Stimulated activated CD4-positive, alpha-beta T cell treated with anti-CD3 and anti-CD28 coated beads, Interleukin-4, amount 100 ng/mL, for 4 hours (primary cell): ENCODE results near the gene TRABD2B.

Experiments used
- DNase-seq, 2 experiments: peaks; one replicate each; pipeline ENCODE4 v3.0.0-alpha.2; 2020

The TRABD2B gene

GRCh38 chr1:47843781-47844557 lies 153.2 kb downstream of the TRABD2B start:
- DNase-seq: no peak

DNA sequence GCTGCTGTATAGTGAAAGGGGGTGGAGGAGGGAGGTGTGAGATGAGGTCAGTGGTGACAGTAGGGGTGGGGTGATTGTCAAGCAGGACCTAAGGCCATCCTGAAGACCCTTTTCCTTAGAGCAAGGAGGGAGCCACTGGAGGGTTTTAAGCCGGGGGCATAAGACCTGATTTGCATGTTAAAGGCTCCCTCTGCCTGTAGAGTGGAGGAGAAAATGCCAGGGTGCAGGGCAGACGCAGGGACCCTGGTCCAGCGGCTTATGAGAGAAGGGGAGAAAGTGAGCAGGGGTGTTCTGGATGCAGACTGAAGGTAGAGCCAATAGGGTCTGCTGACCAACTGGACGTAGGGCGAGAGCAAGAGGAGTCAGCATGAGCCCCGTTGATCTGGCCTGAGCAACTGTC lies 154.1 kb downstream of the TRABD2B start:
- no peak for DNase-seq

DNA sequence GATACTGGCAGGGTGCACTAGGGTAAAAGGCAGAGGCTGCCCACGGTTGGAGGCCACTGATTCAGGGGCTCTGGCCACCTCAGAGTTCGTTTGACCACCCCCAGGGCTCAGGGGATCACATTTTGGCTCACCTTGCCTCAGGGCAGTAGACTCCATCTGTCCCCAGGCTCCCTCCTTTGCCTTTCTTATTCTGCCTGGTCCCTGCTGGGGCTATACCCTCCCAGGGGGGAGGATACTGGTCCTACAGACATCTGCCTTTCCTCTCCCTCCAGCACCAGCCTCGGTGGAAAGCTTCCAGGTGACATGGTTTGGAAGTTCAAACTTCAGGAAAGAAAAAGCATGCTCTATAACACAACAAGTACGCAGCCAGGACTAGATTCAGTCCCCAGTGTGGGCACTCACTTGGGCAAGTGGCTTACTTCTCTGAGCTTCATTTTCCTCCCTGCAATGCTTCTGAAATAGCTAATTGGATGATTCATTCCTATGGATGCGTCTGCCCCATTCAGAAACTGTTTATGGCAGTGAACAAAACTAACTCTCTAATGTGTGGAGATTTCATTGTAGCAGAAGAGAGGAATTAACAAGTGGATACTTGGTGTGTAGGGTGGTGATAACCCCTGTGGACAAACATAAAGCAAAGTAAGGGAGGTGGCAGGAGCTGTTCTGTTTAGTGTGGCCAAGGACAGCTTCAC lies 154.8 kb downstream of the TRABD2B start:
- no peak for DNase-seq

- no peak for DNase-seq
These were observed 155.8 kb downstream of the TRABD2B start for GRCh38 chr1:47841356-47841755.

DNA sequence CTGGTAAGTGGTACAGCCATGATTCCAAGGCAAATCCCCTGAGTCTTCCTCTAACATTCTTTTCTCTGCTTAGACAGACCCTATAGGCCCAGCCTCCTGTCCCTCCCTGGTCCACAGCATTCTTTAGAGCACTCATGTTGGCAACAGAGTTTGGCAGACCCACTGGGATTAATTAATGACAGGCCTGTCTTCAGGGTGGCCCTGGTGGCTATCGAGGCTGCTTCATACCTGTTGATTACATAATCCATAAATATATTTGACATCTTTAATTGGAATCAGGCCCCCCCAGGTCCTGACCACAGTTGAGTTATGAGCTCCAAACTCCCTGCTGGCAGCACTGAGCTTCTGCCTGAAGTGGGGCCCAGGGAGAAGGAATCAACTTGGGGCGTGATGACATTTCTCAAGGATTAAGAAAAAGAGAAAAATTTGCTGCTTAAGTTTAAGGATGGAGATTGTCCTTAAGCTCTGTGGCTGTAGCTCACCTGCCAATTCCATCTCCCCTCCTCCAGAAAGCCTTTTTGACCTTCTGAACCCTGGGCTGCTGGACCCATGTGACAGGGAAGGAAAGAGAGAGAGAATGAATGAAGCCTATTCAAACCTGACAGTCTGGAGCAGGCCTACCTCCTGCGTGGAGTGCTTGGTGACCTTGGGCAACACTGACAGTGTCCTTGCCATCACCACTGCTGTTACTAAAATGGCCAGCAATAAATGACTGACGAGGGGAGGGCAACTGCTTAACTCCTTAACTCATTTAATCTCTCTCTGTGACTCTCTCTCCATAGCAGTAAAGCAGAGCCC lies 156.6 kb downstream of the TRABD2B start:
- DNase-seq: no peak

DNA sequence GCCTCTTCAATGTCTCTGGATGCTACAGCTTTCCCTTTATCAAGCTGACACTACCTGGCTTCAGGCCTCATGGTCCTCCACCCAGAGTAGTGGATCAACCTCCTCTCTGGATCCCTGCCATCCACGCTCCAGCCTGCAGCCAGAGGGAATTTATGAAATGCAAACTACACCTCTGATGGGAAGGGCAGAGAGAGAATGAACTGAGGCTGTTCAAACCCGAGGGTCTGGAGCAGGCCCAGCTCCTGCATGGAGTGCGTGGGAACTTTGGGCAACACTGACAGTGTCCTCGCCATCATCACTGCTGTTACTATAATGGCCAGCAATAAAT lies 157.8 kb downstream of the TRABD2B start:
- DNase-seq: no peak

DNA sequence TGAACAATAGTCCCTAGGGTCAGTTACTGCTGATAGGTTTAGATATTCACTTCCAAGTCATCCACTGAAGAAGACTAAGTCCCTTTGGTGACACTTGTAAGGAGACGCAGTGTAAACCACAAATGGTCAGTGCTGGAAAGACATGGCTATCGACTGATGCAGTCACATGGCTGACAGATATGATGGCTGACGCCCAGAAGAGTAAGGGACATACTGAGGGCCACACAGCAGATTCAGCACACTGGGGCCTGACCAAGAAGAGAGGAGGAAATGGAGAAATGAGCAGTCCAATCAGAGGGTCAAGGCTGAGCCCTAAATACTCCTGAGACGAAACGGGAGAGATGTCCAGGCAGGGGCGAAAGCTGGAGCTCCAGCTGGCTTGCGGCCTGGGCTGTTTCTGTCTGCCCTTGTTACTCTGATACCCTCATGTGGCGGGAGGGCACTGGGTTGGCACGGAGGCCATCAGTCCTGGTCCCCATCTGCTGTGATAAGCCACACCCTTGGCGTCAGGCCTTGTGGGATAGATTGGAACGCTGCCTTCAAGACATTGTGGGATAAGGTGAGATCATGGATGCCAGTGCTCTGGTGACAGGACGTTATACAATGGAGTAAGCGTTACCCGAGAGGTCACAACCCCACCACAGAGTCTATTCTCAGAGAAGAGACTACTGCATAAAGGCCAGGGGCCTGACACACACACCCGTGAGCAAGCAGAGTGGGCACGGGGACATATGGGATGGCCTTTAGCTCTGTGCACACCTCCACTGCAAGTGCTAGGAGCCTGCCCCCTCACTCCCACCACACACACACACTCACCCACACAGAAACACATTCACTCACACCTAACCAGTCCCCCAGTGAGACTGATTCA lies 158.4 kb downstream of the TRABD2B start:
- DNase-seq: no peak

GRCh38 chr1:47837866-47838561 lies 159.2 kb downstream of the TRABD2B start:
- no peak for DNase-seq

GRCh38 chr1:47837056-47837830 lies 159.9 kb downstream of the TRABD2B start:
- no peak for DNase-seq

DNA sequence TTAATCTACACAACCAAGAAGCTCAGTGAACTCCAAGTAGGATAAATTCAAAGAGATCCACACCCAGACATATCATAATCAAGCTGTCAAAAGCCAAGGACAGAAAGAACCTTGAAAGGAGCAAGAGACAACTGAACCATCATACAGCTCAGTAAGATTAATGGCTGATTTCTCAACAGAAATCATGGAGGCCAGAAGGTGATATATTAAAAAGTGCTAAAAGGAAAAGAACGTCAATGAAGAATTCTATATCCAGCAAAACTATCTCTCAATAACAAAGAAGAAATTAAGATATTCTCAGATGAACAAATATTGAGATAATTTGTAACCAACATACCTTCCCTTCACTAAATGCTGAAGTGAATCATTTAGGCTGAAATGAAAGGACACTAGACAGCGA lies 161.8 kb downstream of the TRABD2B start:
- DNase-seq: no peak

DNA sequence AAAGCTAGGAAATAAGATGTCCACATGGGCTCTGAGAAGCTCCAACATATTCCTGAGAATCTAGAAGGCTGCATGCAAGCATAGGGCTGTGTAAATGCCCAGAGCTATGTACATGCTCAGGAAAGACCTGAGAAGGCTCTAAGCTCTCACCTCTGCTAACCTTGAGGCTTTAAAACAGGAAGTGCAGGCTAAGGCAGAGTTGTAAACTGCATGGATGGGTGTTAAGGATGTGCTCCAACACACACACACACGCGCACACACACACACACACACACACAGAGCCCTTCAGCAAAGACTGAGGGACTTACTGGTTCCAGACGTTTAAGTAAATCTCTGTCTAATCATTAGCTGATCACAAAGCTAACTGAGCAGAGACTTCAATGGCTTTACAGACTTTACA lies 162.9 kb downstream of the TRABD2B start:
- DNase-seq: no peak

DNA sequence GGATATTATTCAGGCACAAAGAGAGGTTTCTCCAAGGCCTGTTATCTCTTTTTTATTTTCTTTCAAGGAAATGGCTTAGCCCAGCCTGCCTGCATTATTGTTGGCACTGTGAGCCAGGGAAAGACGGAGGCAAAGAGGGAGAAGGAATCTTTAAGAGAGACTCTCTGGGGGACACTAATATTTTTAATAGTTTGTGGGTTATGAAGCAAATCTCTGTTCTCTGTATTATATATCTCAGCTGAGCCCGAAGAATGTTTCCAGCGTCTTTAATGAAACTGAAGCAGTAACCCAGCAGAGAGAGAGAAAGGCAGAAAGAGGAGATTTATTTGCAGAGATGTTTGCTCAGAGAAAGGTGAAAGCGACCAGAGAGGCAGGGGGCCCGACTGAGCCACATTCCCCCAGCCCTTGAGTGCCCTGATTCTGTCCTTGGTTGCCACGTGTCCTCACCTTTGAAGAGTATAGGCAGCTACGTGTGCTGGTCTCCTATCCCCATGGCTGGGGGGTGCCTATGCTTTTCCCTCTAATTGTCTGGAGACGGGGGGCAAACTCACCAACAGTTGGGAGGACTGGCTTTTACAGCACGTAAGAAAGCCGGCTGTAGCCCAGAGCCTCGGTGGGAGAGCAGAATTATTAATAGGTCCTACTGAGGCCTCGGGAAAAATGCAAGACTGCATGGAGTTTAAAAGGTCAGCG lies 166.4 kb downstream of the TRABD2B start:
- no peak for DNase-seq

DNA sequence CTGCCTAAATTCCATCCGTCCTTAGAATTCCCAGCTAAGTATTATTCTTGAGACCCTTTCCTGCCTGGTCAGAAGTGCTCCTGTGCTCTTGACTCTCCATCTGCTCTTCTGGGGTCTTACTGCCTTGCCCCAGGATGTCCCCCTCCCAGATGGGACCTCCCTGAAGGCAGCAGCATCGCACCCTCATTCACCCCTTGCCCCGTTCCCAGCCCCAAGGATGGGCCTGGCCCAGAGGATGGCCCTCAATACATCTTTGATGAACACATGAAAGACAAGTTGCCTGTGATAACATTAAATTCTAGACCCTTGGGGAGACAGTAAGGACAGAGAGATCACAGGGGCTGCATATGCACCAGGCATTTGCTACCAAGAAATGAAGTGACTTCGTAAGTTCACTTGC lies 167.2 kb downstream of the TRABD2B start:
- no peak for DNase-seq

GRCh38 chr1:47828978-47829377 lies 168.2 kb downstream of the TRABD2B start:
- DNase-seq: no peak

- no peak for DNase-seq
These were observed 170.1 kb downstream of the TRABD2B start for GRCh38 chr1:47827109-47827508.

DNA sequence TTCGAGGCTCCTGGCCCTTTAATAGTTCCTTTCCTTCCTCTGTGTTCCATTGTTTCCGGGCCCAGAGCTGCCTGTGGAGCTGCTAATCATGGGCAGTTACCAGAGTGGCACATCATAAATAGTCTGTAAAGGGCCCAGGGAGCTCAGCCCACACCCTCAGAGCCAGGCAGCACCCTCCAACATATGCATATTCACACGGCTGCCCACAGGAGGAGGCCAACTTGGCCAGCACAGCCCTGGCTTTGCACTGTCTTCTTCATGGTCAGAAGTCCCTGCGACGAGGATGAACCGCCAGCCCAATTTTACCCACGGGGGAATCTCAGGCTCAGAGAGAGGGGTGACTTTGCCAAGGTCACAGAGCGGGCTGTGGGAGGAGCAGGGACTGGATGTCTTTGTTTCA lies 172.5 kb downstream of the TRABD2B start:
- no peak for DNase-seq

- DNase-seq: no peak
These were observed 172.9 kb downstream of the TRABD2B start for GRCh38 chr1:47824297-47824696.

GRCh38 chr1:47823040-47823808 lies 174.0 kb downstream of the TRABD2B start:
- DNase-seq: no peak

DNA sequence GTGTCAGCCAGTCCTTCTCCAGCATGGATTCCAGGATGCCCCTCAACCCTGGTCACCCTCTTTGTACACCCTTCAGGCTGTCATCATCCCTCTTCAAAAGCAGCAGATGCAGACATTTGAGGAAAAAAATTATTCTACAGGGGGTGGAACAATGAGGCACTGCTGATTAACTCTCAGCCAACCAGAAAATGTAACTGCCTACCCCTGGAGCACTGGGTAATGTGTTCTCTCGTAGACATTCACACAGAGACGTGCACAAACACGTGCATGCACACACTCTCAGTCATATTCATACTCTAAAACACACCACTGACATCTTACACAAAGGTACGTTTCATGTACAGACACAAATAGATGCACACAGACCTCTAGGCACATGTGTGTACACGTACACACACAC lies 175.4 kb downstream of the TRABD2B start:
- DNase-seq: no peak

DNA sequence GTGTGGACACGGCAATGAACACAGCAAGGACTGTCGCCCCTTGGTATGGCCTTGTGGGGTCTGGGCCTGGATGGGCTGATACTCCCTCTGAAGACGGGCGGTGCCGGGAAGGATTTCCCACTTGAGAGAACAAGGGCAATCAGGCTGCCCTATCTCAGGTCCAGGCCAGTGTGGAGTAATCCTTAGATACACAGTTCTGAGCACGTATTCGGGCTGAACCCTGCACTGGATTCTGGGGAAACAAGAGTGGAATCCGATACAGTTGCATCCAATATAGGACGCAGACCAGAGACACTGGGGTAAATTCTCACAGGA lies 177.7 kb downstream of the TRABD2B start:
- no peak for DNase-seq
